ENCODE data around the gene WDR44.
"Not testable (repeated sequence)": the region's sequence is repeated elsewhere in the genome, so short reads cannot be mapped to it uniquely, and the experiment has no call there.

The WDR44 gene
- total RNA-seq = 18.7 to 42.1 (median 26.2) reads per million in 18 experiments

GRCh38 chrX:118345464-118346257 is at the start of gene WDR44:
Gene WDR44, plus strand, starts transcription at chrX:118346106. Its CDS starts 398 bp downstream, at chrX:118346504.
- peak; percentile 95 for DNase-seq

- DNase-seq = not testable (repeated sequence)
These were observed 40.1 kb upstream of the WDR44 start for GRCh38 chrX:118305827-118306226.

- DNase-seq = no peak
These were observed 30.4 kb upstream of the WDR44 start for GRCh38 chrX:118315529-118315928.

GRCh38 chrX:118324588-118324987 is 21.3 kb upstream of the WDR44 start:
- no peak for DNase-seq

- DNase-seq = no peak
These were observed 20.5 kb upstream of the WDR44 start for GRCh38 chrX:118325453-118325852.

GRCh38 chrX:118329175-118329574 is 16.7 kb upstream of the WDR44 start:
- no peak for DNase-seq

GRCh38 chrX:118337687-118338086 is 8.2 kb upstream of the WDR44 start:
- DNase-seq = no peak

- no peak for DNase-seq
These were observed 7.0 kb upstream of the WDR44 start for GRCh38 chrX:118338930-118339329.

- DNase-seq = no peak
These were observed 852 bp upstream of the WDR44 start for GRCh38 chrX:118345045-118345463.

GRCh38 chrX:118346258-118347094 is 570 bp downstream of the WDR44 start:
- peak; percentile 22 to 48 for DNase-seq

GRCh38 chrX:118347131-118347530 is 1.2 kb downstream of the WDR44 start:
- DNase-seq = no peak

- DNase-seq = no peak
These were observed 1.8 kb downstream of the WDR44 start for GRCh38 chrX:118347736-118348135.

GRCh38 chrX:118348186-118348810 is 2.4 kb downstream of the WDR44 start:
- no peak for DNase-seq

GRCh38 chrX:118349188-118349587 is 3.3 kb downstream of the WDR44 start:
- no peak for DNase-seq

GRCh38 chrX:118350221-118350620 is 4.3 kb downstream of the WDR44 start:
- peak; percentile 7 to 33 for DNase-seq

GRCh38 chrX:118350706-118351105 is 4.8 kb downstream of the WDR44 start:
- DNase-seq = peak; percentile 23 to 32

- no peak for DNase-seq
These were observed 6.7 kb downstream of the WDR44 start for GRCh38 chrX:118352566-118352965.

GRCh38 chrX:118353081-118353850 is 7.4 kb downstream of the WDR44 start:
- peak; percentile 6 to 20 for DNase-seq

GRCh38 chrX:118355225-118355920 is 9.5 kb downstream of the WDR44 start:
- DNase-seq = peak; percentile 9 to 22

GRCh38 chrX:118356154-118356701 is 10.3 kb downstream of the WDR44 start:
- no peak for DNase-seq

- DNase-seq = no peak
These were observed 14.7 kb downstream of the WDR44 start for GRCh38 chrX:118360429-118361125.
